Urinary bladder (tissue), 4 donors: ENCODE data around the gene SLC4A2. TPM values are rescaled to one million over a fixed set of nuclear protein-coding genes. Genes with fewer than 3 reads are reported as not detected.

Experiments used
- DNase-seq: peaks from one replicate; pipeline ENCODE4 v3.0.0-alpha.2; 2015; ENCODE audit errors: extremely low spot score
- H3K27ac ChIP-seq: one replicate; pipeline ENCODE4 v1.5.1; 2013; ENCODE audit warnings: low read depth, mild to moderate bottlenecking, moderate library complexity
- H3K36me3 ChIP-seq: one replicate; pipeline ENCODE4 v1.6.1; 2013; ENCODE audit warnings: mild to moderate bottlenecking, moderate library complexity; ENCODE audit not compliant: insufficient read depth
- H3K4me1 ChIP-seq: one replicate; pipeline ENCODE4 v1.6.1; 2013; ENCODE audit warnings: mild to moderate bottlenecking, moderate library complexity; ENCODE audit not compliant: insufficient read depth
- H3K4me3 ChIP-seq: one replicate; pipeline ENCODE4 v1.5.1; 2013; ENCODE audit warnings: low read depth, low read length
- WGBS: extraction: QIAGEN DNeasy Blood & Tissue Kit; methylation state at CpG from one replicate; pipeline ENCODE4 v1.1.7; 2013; 5-methylcytosine and 5-hydroxymethylcytosine counted together
- polyA plus RNA-seq: library from polyadenylated mRNA; stranded (reverse); fragments of 200-250 nt; gene quantifications from one replicate; pipeline ENCODE4 v1.2.3, GENCODE V29; 2013
- total RNA-seq: library from RNA; depleted of rRNA; stranded (reverse); fragments of >200 nt; gene quantifications from one replicate; pipeline ENCODE4 v1.2.3, GENCODE V29; 2014
- donor health status: healthy with polysubstance abuse.
- donor health status: healthy.

Gene SLC4A2
- total and polyA plus RNA-seq, 2 donors: 30.6 to 107 TPM

DNA sequence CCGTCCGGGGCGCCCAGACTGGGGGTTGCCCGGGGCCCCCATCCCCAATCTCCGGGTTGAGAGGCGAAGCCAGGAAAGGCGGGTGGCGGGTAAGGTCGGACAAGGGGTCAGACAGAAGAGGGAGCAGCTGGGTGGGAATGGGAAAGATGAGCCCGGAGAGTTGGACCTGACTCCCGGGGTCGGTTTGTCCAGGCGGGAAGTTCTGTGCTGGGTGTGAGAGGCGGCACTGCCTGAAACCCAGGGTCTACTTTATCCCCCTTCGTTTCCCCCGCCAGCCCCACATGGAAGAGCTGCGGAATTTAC, 675 bp downstream of the SLC4A2 start:
- peaks cover 5% of the 10 kb centered on the region for H3K36me3 ChIP-seq
- 3% methylated on average over 17 of the region's 17 CpGs for WGBS
- H3K4me1 ChIP-seq: no peaks in the 10 kb centered on the region
- no peak overlapping the region for H3K27ac ChIP-seq
- no peak for DNase-seq
- peak overlapping the region; percentile 79 for H3K4me3 ChIP-seq

DNA sequence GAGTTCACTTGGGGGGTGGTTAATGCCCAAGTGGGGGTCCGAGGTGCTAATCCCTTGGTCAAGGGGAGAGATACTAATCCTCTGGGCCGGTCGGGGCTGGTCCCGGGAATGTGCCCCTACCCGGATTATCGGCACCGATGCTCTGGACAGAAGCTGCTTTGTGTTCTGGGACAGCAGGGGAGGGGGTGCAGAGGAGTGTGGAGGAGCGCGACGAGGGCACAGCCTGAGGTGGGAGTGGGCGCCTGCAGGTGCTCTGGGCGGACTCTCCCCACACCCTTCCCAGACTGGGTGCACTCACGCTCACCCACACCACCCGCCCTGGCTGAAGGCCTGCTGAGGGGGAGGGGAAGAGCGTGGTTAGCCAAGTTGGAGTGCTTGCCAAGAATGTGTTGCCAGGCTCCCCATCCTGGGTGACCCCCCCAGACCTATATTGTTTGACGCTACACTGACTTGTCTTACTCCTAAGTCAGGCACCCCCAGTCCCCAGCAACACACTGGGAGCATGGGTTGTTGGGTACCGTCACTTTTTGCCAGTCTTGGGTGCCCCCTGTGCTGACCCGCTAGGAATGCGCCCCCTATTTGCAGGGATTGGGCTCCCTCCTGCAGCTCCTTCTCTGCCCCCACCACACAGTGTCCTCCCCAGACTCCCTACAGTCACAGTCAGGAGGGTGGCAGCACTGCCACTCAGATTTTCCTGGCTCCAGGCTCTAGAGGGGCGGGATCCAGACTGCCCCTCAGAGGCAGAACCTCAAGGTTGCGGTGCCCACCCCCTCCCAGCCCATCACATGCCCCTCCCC, 1.2 kb downstream of the SLC4A2 start:
- 13% methylated on average over 21 of the region's 21 CpGs for WGBS
- Histone ChIP-seq H3K36me3 (peaks cover 5% of the 10 kb centered on the region), H3K4me3 (peak overlapping the region; percentile 79), H3K4me1 (no peaks in the 10 kb centered on the region), H3K27ac (no peak overlapping the region)
- DNase-seq: no peak

DNA sequence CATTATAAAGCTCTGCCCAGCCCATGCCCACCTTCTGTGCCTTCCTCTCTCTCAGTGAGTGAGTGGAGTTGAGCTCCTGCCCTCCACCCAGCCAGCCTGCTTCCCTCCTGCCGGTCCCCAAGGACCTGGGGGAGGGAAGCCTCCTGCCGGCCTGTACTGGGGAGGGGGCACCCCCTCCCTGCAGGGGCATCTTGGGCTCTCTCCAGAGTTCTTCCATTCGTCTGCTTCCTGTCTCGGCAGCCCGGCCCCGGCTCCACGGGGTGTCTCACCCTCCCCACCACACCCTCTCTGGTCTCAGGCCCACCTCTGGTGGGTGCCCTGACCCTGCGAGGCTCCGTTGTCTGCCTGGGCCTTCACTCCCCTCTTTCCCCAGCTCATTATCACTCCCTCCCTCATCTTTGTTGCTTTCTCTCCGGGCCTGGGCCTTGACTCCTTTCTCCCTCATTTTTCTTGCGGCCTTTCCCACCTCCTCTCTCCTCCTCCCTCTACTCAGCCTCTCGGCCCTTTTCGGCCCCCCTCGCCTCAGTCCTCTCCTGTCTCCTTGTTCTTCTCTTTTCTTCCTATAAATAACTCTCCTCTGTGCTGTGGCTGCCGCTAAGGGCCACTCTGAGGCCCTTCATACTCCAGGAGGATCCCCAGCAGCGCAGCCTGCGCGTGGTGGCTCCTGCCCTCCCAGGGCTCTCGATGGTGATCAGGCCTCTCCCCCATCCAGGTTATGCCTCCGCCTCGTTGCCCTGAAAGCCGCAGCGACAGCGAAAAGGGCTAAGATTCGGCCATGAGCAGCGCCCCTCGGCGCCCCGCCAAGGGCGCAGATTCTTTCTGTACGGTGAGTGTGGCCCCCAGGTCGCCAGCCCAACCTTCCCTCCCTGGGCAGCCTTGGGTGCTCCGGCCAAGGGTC, 2.1 kb downstream of the SLC4A2 start:
- 59% methylated on average over 33 of the region's 33 CpGs for WGBS
- Histone ChIP-seq H3K4me1 (no peaks in the 10 kb centered on the region), H3K4me3 (no peak overlapping the region), H3K27ac (no peak overlapping the region), H3K36me3 (peaks cover 5% of the 10 kb centered on the region)
- DNase-seq: no peak

DNA sequence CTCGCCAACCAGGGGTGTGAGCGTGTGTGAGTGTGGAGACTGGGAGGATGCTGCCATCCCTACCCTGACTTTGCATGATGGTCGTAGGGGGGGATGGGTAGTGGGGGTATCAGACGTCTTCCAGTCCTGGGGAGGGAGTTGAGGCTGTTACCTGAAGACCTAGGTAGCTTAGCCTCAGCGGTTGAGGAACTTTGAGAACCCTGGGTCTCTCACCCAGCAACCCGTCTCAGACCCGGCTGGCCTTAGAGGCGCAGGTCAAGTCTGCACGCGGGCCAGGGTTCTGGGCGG, 2.7 kb downstream of the SLC4A2 start:
- DNase-seq: no peak
- WGBS: 66% methylated on average over 11 of the region's 11 CpGs
- H3K4me1 ChIP-seq: no peaks in the 10 kb centered on the region

DNA sequence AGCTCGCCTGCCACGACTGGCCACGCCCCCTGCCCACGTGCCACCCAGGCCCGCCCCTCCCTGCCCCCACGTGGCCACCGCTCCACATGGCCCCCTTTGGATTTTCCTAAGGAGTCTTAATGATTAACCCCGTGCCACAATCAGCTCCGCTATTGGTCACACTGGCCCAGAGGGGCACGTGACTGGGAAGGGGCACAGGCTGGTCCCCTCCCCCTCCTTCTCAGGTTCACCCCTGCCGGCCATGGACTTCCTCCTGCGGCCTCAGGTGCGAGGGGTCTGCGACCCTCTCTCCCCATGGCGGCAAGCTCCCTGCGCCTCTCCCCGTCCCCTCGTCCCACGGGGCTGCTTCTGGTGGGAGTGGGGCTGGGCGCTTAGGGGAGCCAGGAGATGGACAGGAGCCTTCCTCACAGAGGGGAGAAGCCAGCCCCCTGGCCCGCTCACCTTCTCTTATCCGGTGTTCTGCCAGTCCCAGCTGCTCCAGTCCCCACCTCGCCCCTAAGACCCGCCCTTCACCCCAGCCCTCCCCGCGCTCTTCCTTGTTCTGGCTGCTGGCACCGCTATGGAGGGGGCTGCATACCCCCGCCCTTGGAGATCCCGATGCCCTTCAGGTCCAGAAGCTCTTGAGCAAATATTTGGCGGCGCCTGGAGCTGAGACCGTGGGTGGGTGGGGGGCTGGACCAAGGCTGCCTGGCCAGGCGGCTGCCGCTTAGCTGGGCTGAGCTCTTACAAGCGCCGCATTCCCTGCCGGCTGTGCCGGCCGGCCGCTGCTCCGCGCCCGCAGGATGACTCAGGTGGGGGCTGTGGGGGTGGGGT, 3.2 kb downstream of the SLC4A2 start:
- H3K36me3 ChIP-seq: peaks cover 5% of the 10 kb centered on the region
- WGBS: 39% methylated on average over 43 of the region's 43 CpGs
- H3K4me1 ChIP-seq: no peaks in the 10 kb centered on the region
- no peak overlapping the region for H3K4me3 ChIP-seq
- no peak for DNase-seq
- no peak overlapping the region for H3K27ac ChIP-seq

More for the DNA sequence above, 2.7 kb downstream of the SLC4A2 start:
- H3K36me3 ChIP-seq: peaks cover 5% of the 10 kb centered on the region
- H3K27ac ChIP-seq: no peak overlapping the region
- no peak overlapping the region for H3K4me3 ChIP-seq

DNA sequence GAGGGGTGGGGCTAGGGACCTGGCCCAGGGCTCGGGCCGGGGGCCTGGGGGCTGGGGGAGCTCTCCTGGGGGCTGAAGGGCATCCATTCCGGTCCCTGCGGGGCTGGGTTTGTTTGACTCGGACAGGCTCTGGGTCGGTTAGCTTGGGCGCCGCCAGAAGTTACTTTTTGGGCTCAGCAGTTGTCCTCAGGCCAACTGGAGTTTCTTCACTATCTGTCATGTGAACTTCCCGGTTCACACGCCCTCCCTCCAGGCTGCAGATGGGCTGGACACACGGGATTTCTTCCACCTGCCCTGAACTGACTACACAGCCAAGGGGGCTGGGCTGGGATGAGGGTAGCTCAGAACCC, 3.8 kb downstream of the SLC4A2 start:
- Histone ChIP-seq H3K4me1 (no peaks in the 10 kb centered on the region), H3K4me3 (no peak overlapping the region), H3K27ac (no peak overlapping the region), H3K36me3 (peaks cover 5% of the 10 kb centered on the region)
- DNase-seq: no peak
- WGBS: 29% methylated on average over 11 of the region's 11 CpGs

DNA sequence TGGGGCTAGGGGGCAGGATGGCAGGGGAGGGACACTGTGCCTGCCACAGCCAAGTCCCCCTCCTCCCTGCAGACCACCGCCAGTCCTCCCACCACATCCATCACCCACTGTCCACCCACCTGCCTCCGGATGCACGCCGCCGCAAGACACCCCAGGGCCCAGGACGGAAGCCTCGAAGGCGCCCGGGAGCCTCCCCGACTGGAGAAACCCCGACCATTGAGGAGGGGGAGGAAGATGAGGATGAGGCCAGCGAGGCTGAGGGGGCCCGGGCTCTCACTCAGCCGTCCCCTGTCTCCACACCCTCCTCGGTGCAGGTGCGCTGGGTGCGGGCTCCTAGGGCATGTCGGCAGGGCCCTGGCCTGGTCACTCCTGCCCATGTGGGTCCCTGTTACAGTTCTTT, 5.1 kb downstream of the SLC4A2 start:
- H3K27ac ChIP-seq: no peak overlapping the region
- H3K4me3 ChIP-seq: no peak overlapping the region
- no peak for DNase-seq
- WGBS: 97% methylated on average over 18 of the region's 18 CpGs
- peaks cover 5% of the 10 kb centered on the region for H3K36me3 ChIP-seq
- H3K4me1 ChIP-seq: no peaks in the 10 kb centered on the region

DNA sequence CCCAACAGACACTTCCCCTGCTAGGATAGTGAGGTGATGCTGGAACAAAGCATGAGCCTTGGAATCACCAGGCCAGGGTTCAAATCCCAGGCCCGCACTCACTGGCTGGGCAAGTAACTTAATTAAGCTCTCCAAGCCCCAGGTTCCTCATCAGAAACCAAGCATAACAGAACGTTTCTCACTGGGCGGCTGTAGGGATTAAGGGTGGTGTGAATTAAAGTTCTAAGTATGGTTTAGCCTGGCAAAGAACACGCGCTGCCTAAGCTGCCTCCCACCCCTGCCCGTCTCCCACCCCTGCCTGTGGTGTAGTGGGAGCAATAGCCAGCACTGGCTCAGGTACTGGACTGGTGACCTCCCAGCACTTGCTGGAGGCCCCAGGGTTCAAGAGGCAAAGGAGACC, 5.6 kb downstream of the SLC4A2 start:
- Histone ChIP-seq H3K4me1 (no peaks in the 10 kb centered on the region), H3K36me3 (peaks cover 7% of the 10 kb centered on the region), H3K27ac (no peak overlapping the region), H3K4me3 (no peak overlapping the region)
- 89% methylated on average over 6 of the region's 6 CpGs for WGBS
- DNase-seq: no peak

DNA sequence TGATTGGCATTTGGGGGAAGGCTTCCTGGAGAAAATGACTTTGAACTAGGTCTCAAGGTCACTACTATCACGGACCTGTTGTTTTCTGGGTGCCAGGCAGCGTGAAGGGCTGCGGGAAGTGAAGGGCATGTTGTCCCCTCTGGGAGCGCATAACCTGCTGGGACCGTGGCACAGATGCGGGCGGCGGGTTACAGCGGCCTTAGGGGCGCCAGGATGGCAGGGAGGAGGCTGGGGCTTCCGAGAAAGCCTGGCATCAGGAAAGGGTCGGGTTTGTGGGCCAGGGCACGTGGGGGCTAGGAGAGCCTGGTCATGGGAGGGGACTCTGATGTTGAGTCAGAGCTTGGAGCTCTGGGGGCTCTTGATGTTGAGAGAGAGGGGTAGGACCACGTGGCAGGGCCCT, 6.1 kb downstream of the SLC4A2 start:
- WGBS: 89% methylated on average over 14 of the region's 14 CpGs
- Histone ChIP-seq H3K4me3 (no peak overlapping the region), H3K4me1 (no peaks in the 10 kb centered on the region), H3K36me3 (peaks cover 10% of the 10 kb centered on the region), H3K27ac (no peak overlapping the region)
- DNase-seq: no peak

DNA sequence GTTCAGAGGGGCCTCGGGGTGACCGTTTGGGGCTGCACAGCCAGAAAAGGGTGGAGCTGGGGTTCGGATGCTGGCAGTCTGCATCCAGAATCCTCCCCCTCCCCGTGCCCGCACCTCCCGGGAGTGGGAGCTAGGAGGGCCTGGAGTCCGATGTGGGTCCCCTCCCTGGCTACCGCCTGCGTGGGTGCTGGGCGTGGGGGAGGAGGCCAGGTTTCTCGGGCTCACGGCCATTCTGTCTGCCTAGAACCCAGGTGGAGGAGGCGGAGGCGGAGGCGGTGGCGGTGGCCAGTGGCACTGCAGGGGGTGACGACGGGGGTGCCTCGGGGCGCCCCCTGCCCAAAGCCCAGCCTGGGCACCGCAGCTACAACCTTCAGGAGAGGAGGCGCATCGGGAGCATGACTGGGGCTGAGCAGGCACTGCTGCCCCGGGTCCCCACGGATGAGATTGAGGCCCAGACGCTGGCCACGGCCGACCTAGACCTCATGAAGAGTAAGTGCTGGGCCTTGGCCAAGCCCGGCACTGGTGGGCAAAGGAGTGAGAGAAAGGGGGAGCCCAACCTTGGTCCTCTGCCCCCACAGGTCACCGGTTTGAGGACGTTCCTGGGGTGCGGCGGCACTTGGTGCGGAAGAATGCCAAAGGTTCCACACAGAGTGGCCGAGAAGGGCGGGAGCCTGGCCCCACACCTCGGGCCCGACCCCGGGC, 7.0 kb downstream of the SLC4A2 start:
- 90% methylated on average over 39 of the region's 39 CpGs for whole genome bisulfite sequencing
- Histone ChIP-seq H3K36me3 (peaks cover 10% of the 10 kb centered on the region), H3K4me3 (no peak overlapping the region), H3K27ac (no peak overlapping the region), H3K4me1 (no peaks in the 10 kb centered on the region)
- DNase-seq: no peak

DNA sequence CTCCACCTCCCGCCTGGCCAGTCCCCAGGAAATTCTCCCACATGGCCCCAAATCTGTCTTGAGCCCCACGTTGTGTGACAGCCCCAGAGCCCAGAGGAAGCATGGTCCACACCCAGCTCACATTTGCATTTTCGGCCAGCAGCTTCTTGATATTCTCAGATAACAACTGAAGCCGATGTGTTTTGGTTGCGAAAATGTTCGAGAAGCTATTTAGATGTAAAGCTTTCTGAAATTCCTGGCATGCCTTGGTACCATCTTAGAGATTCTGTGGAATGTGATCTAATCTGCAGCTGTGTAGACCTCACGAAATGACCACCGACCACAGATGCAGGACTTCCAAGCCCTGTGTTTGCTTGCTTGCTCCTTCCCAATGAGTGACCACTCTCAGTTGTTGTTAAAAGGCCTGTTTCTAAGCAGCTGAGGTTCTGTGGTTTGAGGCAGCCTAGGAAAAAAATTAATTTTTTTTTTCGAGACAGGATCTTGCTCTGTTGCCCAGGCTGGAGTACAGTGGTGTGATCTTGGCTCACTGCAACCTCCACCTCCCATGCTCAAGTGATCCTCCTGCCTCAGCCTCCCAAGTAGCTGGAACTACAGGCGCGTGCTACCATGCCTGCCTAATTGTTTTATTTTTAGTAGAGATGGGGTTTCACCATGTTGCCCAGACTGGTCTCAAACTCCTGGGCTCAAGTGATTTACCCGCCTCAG, 8.8 kb downstream of the SLC4A2 start:
- Histone ChIP-seq H3K27ac (no peak overlapping the region), H3K4me1 (no peaks in the 10 kb centered on the region), H3K36me3 (peaks cover 10% of the 10 kb centered on the region), H3K4me3 (no peak overlapping the region)
- no peak for DNase-seq
- WGBS: 79% methylated on average over 12 of the region's 12 CpGs

DNA sequence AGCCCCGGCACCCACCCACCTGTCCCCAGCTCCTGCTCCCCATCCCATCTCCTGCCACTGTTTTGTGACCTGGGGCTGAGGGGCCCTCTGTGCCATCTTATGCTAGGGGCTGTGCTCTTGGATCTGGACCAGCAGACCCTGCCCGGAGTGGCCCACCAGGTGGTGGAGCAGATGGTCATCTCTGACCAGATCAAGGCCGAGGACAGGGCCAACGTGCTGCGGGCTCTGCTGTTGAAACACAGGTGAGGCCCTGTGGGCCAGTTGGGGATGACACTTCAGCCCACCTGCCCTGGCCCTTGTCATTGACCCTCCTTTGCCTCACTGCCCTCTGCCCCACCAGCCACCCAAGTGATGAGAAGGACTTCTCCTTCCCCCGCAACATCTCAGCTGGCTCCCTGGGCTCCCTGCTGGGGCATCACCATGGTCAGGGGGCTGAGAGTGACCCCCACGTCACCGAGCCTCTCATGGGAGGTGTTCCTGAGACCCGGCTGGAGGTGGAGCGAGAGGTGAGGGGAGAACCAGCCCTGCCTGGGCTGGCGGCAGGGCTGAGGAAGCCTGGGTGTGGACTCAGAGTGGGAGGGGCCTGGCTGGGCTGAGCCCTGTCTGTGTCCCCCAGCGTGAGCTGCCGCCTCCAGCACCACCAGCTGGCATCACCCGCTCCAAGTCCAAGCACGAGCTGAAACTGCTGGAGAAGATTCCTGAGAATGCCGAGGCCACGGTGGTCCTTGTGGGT, 10.6 kb downstream of the SLC4A2 start:
- WGBS: 87% methylated on average over 17 of the region's 17 CpGs
- H3K36me3 ChIP-seq: peaks cover 8% of the 10 kb centered on the region
- DNase-seq: no peak
- H3K4me3 ChIP-seq: no peak overlapping the region
- no peaks in the 10 kb centered on the region for H3K4me1 ChIP-seq
- no peak overlapping the region for H3K27ac ChIP-seq
